GM19452 (cell line): ENCODE data around the gene TBXAS1.
"Not testable (repeated sequence)": the region's sequence is repeated elsewhere in the genome, so short reads cannot be mapped to it uniquely, and the experiment has no call there.

Experiments
- ATAC-seq: cut with Tn5 transposase; IDR thresholded peaks from one replicate; pipeline ENCODE4 v1.9.1; 2021; ENCODE audit not compliant: unreplicated experiment

The TBXAS1 gene

DNA sequence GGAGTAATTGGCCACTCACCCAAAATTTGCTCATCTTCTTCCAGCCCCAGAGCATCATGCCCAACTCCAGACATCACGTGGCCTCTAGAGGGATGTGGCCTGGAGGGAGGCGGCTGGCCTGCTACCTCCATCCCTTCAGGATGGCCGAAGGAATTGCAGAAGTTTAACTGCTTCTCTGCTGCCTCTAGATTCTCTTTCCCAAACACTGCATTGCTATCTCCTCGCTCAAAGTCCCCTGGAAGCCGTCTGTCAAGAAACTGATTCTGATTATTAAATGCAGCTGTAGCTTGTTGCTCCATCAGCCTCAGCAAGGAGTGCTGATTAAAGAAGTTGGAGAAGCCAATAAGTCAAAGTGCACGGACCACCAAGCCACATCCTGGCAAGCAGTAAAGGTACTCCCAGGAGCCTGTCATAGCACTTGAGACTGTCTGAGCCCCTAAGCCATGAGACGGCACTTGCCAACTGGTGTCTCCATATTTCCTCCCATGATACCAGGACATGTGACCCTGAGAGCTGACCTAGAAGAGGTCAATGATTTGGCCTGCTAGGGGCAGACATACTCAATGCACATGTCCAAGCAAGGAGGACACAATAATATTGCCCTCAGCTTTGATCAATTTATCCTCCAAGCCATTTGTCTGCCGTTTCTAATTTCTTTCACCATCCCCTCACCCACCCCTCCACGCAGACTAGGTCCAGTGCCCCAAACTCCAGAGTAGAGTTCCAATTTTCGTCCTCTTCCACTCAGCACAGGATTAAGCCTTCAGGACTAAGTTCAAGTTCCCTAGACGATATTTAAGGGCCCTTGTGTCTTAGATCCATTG, 84.2 kb downstream of the TBXAS1 start:
- no peak for ATAC-seq

DNA sequence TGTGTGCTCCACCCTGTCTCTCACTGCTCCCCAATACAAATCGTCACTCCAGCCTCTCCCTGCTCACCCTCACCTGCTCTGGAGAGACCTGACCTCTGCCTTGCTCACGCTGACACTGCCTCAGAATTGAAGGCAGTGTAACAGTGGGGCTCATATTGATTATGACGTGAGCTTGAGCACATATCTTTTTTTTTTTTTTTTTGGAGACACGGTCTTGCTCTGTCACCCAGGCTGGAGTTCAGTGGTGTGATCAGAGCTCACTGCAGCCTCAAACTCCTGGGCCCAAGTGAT, 84.7 kb downstream of the TBXAS1 start:
- no peak for ATAC-seq

- ATAC-seq: no peak
Measured at GRCh38 chr7:139914306-139915267, 85.5 kb downstream of the TBXAS1 start.

GRCh38 chr7:139915268-139915863, 86.3 kb downstream of the TBXAS1 start:
- ATAC-seq: no peak

DNA sequence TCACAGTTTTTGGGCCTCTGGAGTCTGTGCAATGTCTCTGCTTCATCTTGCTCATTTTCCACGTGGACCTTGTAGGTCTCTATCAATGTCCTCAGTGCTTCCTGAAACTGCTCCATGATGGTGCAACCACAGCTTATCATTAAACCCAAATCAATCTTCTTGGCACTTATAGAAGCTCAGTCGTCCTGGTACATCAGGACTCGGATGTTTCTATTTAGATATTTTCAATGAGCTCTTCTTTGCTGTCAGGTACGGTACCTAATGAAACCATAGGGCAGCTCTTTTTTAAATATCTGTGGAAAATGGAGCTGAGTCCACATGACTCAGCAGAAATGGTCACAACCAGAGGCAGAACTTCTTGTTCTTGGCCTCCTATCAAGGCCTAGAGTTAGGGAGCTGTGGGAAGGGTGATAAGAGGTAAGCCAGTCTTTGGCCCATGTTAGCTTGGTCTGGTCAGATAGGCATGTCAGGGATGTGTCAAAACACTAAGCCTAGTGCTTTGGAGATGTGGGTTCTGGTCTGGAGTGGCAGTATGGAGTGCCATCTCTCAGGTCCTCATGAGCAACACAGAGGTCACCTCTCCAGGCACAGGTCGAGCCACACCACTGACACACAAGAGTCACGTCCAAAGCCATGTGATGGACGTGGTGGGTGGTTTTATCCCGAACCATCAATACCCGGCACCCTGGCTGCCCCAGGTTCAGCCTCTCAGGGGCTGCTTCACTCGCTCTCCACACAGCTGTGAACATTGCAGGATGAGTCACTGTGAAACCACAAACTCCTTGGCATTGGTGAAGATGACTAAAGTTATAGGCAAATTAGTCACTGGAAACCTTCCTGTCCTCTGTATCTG, 87.0 kb downstream of the TBXAS1 start:
- peak; percentile 84 for ATAC-seq

- peak; percentile 70 for ATAC-seq
Measured at GRCh38 chr7:139916717-139917395, 87.8 kb downstream of the TBXAS1 start.

DNA sequence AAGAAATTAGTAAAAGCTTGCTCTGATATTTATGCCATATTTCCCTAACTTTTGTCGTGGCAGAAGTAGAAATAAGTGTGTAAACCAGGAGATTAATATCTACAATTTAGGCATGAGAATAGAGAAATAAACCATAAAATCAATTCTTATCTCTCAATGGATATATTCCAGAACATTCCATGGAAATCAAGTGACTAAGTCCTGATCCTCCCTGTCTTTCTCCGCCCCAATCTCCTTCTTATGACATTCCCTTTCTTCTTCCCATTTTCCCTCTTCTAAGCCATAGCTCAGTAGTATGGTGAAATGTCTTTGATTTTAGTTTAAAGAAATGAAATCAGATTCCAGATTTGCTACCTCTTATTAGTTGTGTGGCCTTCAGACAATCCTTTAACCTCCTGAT, 88.8 kb downstream of the TBXAS1 start:
- ATAC-seq: no peak

GRCh38 chr7:139918480-139918879, 89.4 kb downstream of the TBXAS1 start:
- no peak for ATAC-seq

- no peak for ATAC-seq
Measured at GRCh38 chr7:139923090-139923489, 94.0 kb downstream of the TBXAS1 start.

DNA sequence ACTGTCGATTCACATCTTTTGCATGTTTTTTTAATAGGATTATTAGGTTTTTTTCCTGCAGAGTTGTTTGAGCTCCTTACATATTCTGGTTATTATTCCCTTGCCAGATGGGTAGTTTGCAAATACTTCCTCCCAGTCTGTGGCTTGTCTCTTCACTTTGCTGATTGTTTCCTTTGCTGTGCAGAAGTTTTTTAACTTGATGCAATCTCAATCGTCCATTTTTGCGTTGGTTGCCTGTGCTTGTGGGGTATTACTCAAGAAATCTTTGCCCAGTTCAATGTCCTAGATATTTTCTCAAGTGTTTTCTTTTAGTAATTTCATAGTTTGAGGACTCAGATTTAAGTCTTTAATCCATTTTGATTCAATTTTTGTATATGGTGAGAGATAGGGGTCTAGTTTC, 95.4 kb downstream of the TBXAS1 start:
- ATAC-seq: no peak

- not testable (repeated sequence) for ATAC-seq
Measured at GRCh38 chr7:139929221-139929620, 100.2 kb downstream of the TBXAS1 start.

- no peak for ATAC-seq
Measured at GRCh38 chr7:139930286-139930965, 101.4 kb downstream of the TBXAS1 start.

DNA sequence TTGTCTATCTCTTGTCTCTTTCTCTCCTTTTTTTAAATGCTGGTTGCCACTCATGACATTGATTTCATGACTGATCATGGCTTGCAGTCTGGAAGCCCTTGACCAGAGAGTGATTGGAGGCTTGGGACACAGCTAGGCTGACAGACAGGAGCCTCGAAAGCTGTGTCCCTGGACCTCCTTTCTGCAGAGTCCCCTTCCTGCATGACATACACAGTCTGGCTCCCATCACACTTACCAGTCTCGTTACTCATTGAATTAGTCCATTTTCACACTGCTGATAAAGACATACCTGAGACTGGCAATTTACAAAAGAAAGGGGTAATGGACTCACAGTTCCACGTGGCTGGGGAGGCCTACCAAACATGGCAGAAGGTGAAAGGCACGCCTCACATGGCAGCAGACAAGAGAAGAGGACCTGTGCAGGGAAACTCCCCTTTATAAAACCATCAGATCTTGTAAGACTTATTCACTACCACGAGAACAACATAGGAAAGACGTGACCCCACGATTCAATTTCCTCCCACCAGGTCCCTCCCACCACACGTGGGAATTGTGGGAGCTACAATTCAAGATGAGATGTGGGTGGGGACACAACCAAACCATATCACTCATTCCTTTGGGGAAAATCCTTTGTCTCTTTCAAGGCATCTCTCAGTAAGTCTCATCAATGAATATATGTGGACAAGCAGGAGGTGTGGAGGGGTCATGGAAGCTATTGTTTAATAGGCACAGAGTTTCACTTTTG, 102.3 kb downstream of the TBXAS1 start:
- ATAC-seq: no peak

DNA sequence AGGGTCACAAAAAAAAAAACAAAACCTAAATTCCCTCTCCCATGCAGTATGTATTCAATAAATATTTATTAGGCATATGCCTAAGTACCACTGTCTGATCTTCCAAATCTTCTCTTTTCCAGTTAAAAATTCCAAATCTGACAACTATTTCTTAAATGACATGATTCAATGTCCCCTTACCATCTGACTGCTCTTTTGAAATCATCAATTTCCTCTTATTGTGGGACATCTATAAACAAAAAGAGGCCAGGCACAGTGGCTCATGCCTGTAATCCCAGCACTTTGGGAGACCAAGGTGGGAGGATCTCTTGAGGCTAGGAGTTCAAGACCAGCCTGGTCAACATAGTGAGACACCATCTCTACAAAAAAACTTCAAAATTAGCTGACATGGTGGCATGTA, 103.5 kb downstream of the TBXAS1 start:
- no peak for ATAC-seq

GRCh38 chr7:139936760-139937310, 107.8 kb downstream of the TBXAS1 start:
- ATAC-seq: no peak

- no peak for ATAC-seq
Measured at GRCh38 chr7:139937715-139938114, 108.7 kb downstream of the TBXAS1 start.

DNA sequence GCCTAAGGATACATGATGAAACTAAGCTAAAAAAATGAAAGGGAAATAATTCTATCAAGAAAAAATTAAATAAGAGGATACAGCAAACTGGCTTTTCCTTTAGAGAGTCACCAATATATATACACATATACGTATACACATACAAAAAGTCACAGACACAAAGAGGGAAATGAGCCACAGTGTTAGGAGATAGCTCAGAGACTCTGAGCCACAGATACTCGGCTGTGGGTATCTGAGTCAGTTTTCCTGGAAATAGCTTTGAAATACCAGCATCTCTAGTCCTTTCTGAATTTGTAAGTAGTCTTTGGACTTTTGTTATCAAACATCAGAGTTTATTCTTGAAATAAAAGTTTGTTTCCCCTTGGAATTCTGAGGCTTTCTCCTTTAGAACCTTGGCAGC, 111.8 kb downstream of the TBXAS1 start:
- ATAC-seq: no peak

DNA sequence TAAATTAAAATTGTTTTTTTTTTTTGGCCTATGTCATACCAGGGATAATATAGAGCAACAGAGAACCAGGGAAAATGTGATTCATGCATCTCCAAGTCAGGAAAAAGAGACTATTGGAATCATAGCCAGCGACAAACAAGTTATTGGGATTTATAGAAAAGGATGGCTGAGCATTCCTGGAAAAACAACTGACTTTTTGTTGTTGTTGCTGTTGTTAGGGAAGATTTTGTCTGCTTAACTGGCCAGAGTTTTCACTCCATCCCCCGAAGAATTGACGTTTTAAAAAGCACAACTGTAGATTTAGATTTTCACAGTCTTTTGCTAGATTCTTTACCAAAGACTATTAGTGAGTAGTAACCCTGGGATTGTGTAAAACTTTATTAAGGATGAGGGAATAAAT, 112.4 kb downstream of the TBXAS1 start:
- ATAC-seq: no peak

GRCh38 chr7:139941866-139942265, 112.8 kb downstream of the TBXAS1 start:
- ATAC-seq: no peak
